Colonic mucosa (tissue), 4 donors: Measurements from ENCODE around the gene LRRC51. TPM values are rescaled to one million over a fixed set of nuclear protein-coding genes. Genes with fewer than 3 reads are reported as not detected.

Source experiments
- DNase-seq: peaks from one replicate; pipeline ENCODE4 v3.0.0-alpha.2; 2020
- H3K27ac ChIP-seq: fragments of 200-600 bp; one replicate; pipeline ENCODE4 v1.8.0; 2021
- H3K27me3 ChIP-seq: fragments of 200-600 bp; one replicate; pipeline ENCODE4 v1.8.0; 2021
- H3K36me3 ChIP-seq: fragments of 200-600 bp; one replicate; pipeline ENCODE4 v1.8.0; 2021
- H3K4me1 ChIP-seq: fragments of 200-600 bp; one replicate; pipeline ENCODE4 v1.8.0; 2021; ENCODE audit warnings: mild to moderate bottlenecking
- H3K4me3 ChIP-seq: fragments of 200-600 bp; one replicate; pipeline ENCODE4 v1.8.0; 2021
- H3K9ac ChIP-seq, 2 donors: one replicate each; pipeline ENCODE4 v1.7.0; 2013; ENCODE audit warnings: control low read depth in 2 of 2, low read depth in 2 of 2, low read length in 2 of 2
- H3K9me3 ChIP-seq: fragments of 200-600 bp; one replicate; pipeline ENCODE4 v1.8.0; 2021
- CTCF ChIP-seq: fragments of 200-600 bp; IDR thresholded peaks from one replicate; pipeline ENCODE4 v1.8.0; 2022; ENCODE audit warnings: antibody characterized with exemption, mild to moderate bottlenecking
- intact Hi-C: fragments of 100-400 bp; cut with DNase I; formaldehyde crosslinking; loops from one replicate; pipeline ENCODE4 v1.14.1; 2022
- total RNA-seq, 2 donors: library from RNA; stranded (reverse); fragmentation: NEBNext Ultra II Directional in 1 of 2; extraction: Animal tissue kit (Norgen Biotek cat#: 25700) in 1 of 2; gene quantifications; one replicate each; pipeline ENCODE4 v1.2.1, GENCODE V29; 2021
- donor health status: healthy.
- donor health status: DM: no; HTN: no; CAD: no.
- donor health status: DM: no; HTN: no; CAD: no.

LRRC51 gene
- total RNA-seq, 2 donors from 2014 or later, result 6.2 to 10.9 TPM

GRCh38 chr11:72135891-72136683 is 55.4 kb downstream of the LRRC51 start:
- no peak for DNase-seq
- H3K36me3 ChIP-seq, result no peaks in the 10 kb centered on the region
- no peak overlapping the region for H3K4me3 ChIP-seq
- no peaks in the 10 kb centered on the region for H3K27me3 ChIP-seq
- intact Hi-C loops, result no loop called here
- TF ChIP-seq CTCF, result no peak
- no peak overlapping the region for H3K27ac ChIP-seq
- H3K4me1 ChIP-seq, result no peaks in the 10 kb centered on the region
- H3K9me3 ChIP-seq, result no peaks in the 10 kb centered on the region
- no peak overlapping the region for H3K9ac ChIP-seq

- Histone ChIP-seq H3K9me3 (no peaks in the 10 kb centered on the region), H3K36me3 (no peaks in the 10 kb centered on the region), H3K4me3 (no peak overlapping the region), H3K27ac (no peak overlapping the region), H3K27me3 (no peaks in the 10 kb centered on the region), H3K4me1 (no peaks in the 10 kb centered on the region), H3K9ac (no peak overlapping the region)
- DNase-seq, result peak; percentile 25
- no peak for TF ChIP-seq CTCF
- intact Hi-C loops, result no loop called here
Measured at GRCh38 chr11:72136684-72137262, 56.1 kb downstream of the LRRC51 start.

- H3K9me3 ChIP-seq, result no peaks in the 10 kb centered on the region
- no peaks in the 10 kb centered on the region for H3K4me1 ChIP-seq
- intact Hi-C loops, result no loop called here
- no peak overlapping the region for H3K27ac ChIP-seq
- no peak for TF ChIP-seq CTCF
- H3K36me3 ChIP-seq, result no peaks in the 10 kb centered on the region
- no peaks in the 10 kb centered on the region for H3K27me3 ChIP-seq
- no peak overlapping the region for H3K9ac ChIP-seq
- H3K4me3 ChIP-seq, result no peak overlapping the region
- no peak for DNase-seq
Measured at GRCh38 chr11:72138821-72139390, 58.3 kb downstream of the LRRC51 start.

- TF ChIP-seq CTCF, result no peak
- no peak overlapping the region for H3K27ac ChIP-seq
- intact Hi-C loops, result no loop called here
- no peak overlapping the region for H3K9ac ChIP-seq
- no peak for DNase-seq
- H3K27me3 ChIP-seq, result no peaks in the 10 kb centered on the region
- H3K36me3 ChIP-seq, result no peaks in the 10 kb centered on the region
- H3K4me1 ChIP-seq, result no peaks in the 10 kb centered on the region
- no peak overlapping the region for H3K4me3 ChIP-seq
- no peaks in the 10 kb centered on the region for H3K9me3 ChIP-seq
Measured at GRCh38 chr11:72139500-72139899, 58.9 kb downstream of the LRRC51 start.

GRCh38 chr11:72140661-72141060 is 60.0 kb downstream of the LRRC51 start:
- no peaks in the 10 kb centered on the region for H3K27me3 ChIP-seq
- intact Hi-C loops, result loop anchor here (5.0 kb wide), 1 partner anchor 42 kb away; no protein-coding TSS in a partner anchor
- TF ChIP-seq CTCF, result no peak
- no peaks in the 10 kb centered on the region for H3K9me3 ChIP-seq
- no peaks in the 10 kb centered on the region for H3K4me1 ChIP-seq
- no peak for DNase-seq
- H3K36me3 ChIP-seq, result no peaks in the 10 kb centered on the region
- no peak overlapping the region for H3K9ac ChIP-seq
- no peak overlapping the region for H3K4me3 ChIP-seq
- no peak overlapping the region for H3K27ac ChIP-seq
